OCI-LY3 (cell line): ENCODE measurements around the gene DENND4B.

ENCODE experiments used
- H2AFZ ChIP-seq: fragments of 200-600, 300-600 bp; shearing (Covaris generic); 2 replicates; pipeline ENCODE4 v1.6.0; 2014; ENCODE audit warnings: antibody characterized with exemption, low read depth, low read length
- H3K27ac ChIP-seq: fragments of 200-600, 300-600 bp; sonication (generic); 2 replicates; pipeline ENCODE4 v1.5.1; 2014; ENCODE audit warnings: mild to moderate bottlenecking, low read length, moderate library complexity, mixed read lengths
- H3K27me3 ChIP-seq: fragments of 200-600, 300-600 bp; sonication (generic); 2 replicates; pipeline ENCODE4 v1.6.1; 2014; ENCODE audit warnings: low read depth, low read length, mixed read lengths
- H3K36me3 ChIP-seq: fragments of 200-600, 300-600 bp; sonication (generic); replicated peaks from 2 replicates; pipeline ENCODE3; 2014; ENCODE audit warnings: low read depth, low read length, mixed read lengths
- H3K4me1 ChIP-seq: fragments of 300-600, 200-600 bp; sonication (generic); 2 replicates; pipeline ENCODE4 v1.6.1; 2014; ENCODE audit warnings: low read length, mixed read lengths
- H3K4me2 ChIP-seq: fragments of 200-600, 300-600 bp; sonication (generic); 2 replicates; pipeline ENCODE4 v1.6.1; 2014; ENCODE audit warnings: low read length, mixed read lengths
- H3K4me3 ChIP-seq: fragments of 300-600, 200-600 bp; sonication (generic); 2 replicates; pipeline ENCODE4 v1.5.1; 2014; ENCODE audit warnings: antibody characterized with exemption, mild to moderate bottlenecking, low read length, moderate library complexity
- H3K79me2 ChIP-seq: fragments of 300-600, 200-600 bp; shearing (Covaris generic); 2 replicates; pipeline ENCODE4 v1.6.1; 2014; ENCODE audit warnings: mild to moderate bottlenecking, low read length, mixed read lengths
- H3K9ac ChIP-seq: fragments of 300-600, 200-600 bp; shearing (Covaris generic); 2 replicates; pipeline ENCODE4 v1.6.0; 2014; ENCODE audit warnings: mild to moderate bottlenecking, low read length, moderate library complexity
- H3K9me3 ChIP-seq: fragments of 200-600, 300-600 bp; shearing (Covaris generic); 2 replicates; pipeline ENCODE4 v1.6.1; 2014; ENCODE audit warnings: low read length, mixed read lengths; ENCODE audit not compliant: insufficient read depth
- H4K20me1 ChIP-seq: fragments of 200-600, 300-600 bp; sonication (generic); 2 replicates; pipeline ENCODE4 v1.6.1; 2016; ENCODE audit warnings: low read length, mixed read lengths; ENCODE audit not compliant: insufficient read depth
- EZH2phosphoT487 ChIP-seq: fragments of 200-600 bp; shearing (Covaris generic); IDR thresholded peaks from 2 replicates; pipeline ENCODE4 v1.6.1; 2018; ENCODE audit warnings: antibody characterized with exemption, mixed run types, low read depth
- TF ChIP-seq, protein P1 (sequence below): fragments of 200-600, 300-600 bp; sonication (generic); IDR thresholded peaks from 2 replicates; pipeline ENCODE4 v1.5.1; 2014; ENCODE audit warnings: antibody characterized with exemption, low read length, low read depth

The DENND4B gene

DNA sequence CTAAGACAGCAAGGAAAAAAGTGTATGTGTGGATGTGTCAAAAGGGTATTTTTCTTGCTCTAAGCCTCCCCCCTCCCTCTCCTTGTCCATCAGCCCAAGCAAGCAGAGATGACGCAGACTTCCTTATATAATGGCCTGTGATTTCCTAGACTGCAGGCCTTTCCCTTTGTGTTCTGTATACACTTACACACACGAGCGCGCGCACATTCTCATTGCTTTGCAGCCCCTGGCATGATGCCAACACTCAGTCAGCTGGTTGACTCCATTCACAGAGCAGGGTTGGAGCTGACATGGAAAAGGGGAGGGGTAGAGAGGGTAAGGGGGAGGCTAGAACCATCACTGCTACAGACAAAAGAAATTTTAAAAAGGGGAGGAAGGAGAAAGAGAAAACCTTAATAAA lies 65.6 kb downstream of the DENND4B start:
- Histone ChIP-seq H3K9ac (no peak overlapping the region), H4K20me1 (peaks cover 67% of the 10 kb centered on the region), H3K27me3 (no peaks in the 10 kb centered on the region), H3K36me3 (peaks cover 3% of the 10 kb centered on the region), H3K27ac (no peak overlapping the region), H3K4me3 (no peak overlapping the region), H3K4me1 (no peaks in the 10 kb centered on the region), H2AFZ (no peak overlapping the region), H3K79me2 (peaks cover 86% of the 10 kb centered on the region), H3K9me3 (no peaks in the 10 kb centered on the region), H3K4me2 (no peak overlapping the region)
- TF ChIP-seq, protein P1, sequence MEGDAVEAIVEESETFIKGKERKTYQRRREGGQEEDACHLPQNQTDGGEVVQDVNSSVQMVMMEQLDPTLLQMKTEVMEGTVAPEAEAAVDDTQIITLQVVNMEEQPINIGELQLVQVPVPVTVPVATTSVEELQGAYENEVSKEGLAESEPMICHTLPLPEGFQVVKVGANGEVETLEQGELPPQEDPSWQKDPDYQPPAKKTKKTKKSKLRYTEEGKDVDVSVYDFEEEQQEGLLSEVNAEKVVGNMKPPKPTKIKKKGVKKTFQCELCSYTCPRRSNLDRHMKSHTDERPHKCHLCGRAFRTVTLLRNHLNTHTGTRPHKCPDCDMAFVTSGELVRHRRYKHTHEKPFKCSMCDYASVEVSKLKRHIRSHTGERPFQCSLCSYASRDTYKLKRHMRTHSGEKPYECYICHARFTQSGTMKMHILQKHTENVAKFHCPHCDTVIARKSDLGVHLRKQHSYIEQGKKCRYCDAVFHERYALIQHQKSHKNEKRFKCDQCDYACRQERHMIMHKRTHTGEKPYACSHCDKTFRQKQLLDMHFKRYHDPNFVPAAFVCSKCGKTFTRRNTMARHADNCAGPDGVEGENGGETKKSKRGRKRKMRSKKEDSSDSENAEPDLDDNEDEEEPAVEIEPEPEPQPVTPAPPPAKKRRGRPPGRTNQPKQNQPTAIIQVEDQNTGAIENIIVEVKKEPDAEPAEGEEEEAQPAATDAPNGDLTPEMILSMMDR, result no peak
- no peak for TF ChIP-seq EZH2phosphoT487

DNA sequence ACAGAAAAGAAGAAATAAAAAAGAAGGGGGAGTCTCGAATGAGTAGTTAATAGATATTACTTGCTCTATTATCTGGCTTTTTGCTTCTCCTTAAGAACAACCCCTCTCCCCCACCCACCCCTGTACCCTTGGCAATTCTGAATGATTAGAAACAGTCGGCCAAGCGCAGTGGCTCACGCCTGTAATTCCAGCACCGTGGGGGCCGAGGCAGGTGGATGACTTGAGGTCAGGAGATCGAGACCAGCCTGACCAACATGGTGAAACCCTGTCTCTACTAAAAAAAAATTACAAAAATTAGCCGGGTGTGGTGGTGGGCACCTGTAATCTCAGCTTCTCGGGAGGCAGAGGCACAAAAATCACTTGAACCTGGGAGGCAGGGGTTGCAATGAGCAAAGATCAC lies 66.5 kb downstream of the DENND4B start:
- H2AFZ ChIP-seq, result no peak overlapping the region
- peaks cover 87% of the 10 kb centered on the region for H3K79me2 ChIP-seq
- H3K27me3 ChIP-seq, result no peaks in the 10 kb centered on the region
- peaks cover 4% of the 10 kb centered on the region for H3K36me3 ChIP-seq
- H4K20me1 ChIP-seq, result peaks cover 71% of the 10 kb centered on the region
- H3K4me1 ChIP-seq, result no peaks in the 10 kb centered on the region
- no peak overlapping the region for H3K4me3 ChIP-seq
- TF ChIP-seq, protein P1, result no peak
- no peak for TF ChIP-seq EZH2phosphoT487
- H3K4me2 ChIP-seq, result no peak overlapping the region
- no peaks in the 10 kb centered on the region for H3K9me3 ChIP-seq
- no peak overlapping the region for H3K27ac ChIP-seq
- no peak overlapping the region for H3K9ac ChIP-seq
